Sigmoid colon (tissue), 4 donors: ENCODE measurements around the gene PSORS1C1.
"Not testable (repeated sequence)": the region's sequence is repeated elsewhere in the genome, so short reads cannot be mapped to it uniquely, and the experiment has no call there.

Source experiments
- POLR2A ChIP-seq, 2 donors: fragments of 450-650 bp; IDR thresholded peaks; one replicate each; pipeline ENCODE4 v1.6.1; 2016; ENCODE audit warnings: antibody characterized with exemption in 2 of 2, mild to moderate bottlenecking in 2 of 2, moderate library complexity in 2 of 2
- POLR2AphosphoS5 ChIP-seq, 4 donors: sonication (generic); formaldehyde crosslinking; IDR thresholded peaks; one replicate each; pipeline ENCODE4 v1.6.1; 2017; ENCODE audit warnings: antibody characterized with exemption in 4 of 4

DNA sequence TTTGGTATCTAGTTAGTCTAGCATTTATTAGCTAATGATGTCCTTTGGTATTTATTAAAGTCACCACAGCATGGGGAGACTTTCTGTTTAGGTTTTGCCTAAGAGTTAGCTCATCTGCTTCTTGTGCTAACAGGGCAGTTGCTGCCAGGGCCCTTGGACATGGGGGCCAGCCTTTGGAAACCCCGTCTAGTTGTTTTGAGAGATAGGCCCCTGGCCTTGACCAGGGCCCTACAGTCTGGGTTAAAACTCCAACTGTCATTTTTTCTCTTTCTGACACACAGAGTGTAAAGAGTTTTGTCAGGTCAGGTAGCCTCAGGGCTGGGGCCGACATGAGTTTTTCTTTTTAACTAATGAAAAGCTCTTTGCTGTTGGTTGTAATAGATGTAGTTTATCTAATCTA, 68.7 kb downstream of the PSORS1C1 start:
- TF ChIP-seq POLR2A, POLR2AphosphoS5 (IDR thresholded peaks at IDR 0.05): not testable (repeated sequence)
